Measurements from ENCODE around the gene IGFBP6.

GRCh38 chr12:53068811-53069585 lies 28.5 kb upstream of the IGFBP6 start:
- TF ChIP-seq CTCF (IDR thresholded peaks at IDR 0.05; ENCODE audit: poor library complexity, severe bottlenecking) (no peak), EP300 (conservative IDR thresholded peaks at IDR 0.05; ENCODE audit: poor library complexity, severe bottlenecking) (no peak), REST (IDR thresholded peaks at IDR 0.05; ENCODE audit: borderline replicate concordance) (no peak), EZH2 (IDR thresholded peaks at IDR 0.05; ENCODE audit: borderline replicate concordance, insufficient read depth, low read length, poor library complexity, severe bottlenecking) (no peak)

Data from neural cell (in vitro differentiated cells).